PC-9 (cell line): Measurements from ENCODE around the gene EPC2. TPM values are rescaled to one million over a fixed set of nuclear protein-coding genes. Genes with fewer than 3 reads are reported as not detected.

Experiments
- BruUV-seq: library from RNA; stranded (reverse); fragments of 400-500 nt; replicated peaks from 2 replicates; lab custom pipeline; 2021; lab: Mats Ljungman, UMichigan
- CTCF ChIA-PET: fragments of 300-600 bp; sonication (Branson Sonifier 250); formaldehyde crosslinking; loops from one replicate; lab custom pipeline; 2022; ENCODE audit warnings: antibody characterized with exemption; lab: Charles Lee
- POLR2A ChIA-PET: fragments of 300-600 bp; sonication (Branson Sonifier 250); formaldehyde crosslinking; loops from one replicate; lab custom pipeline; 2022; ENCODE audit warnings: antibody characterized with exemption; ENCODE audit not compliant: unreplicated experiment; lab: Charles Lee
- DNase-seq, 2 experiments: peaks; one replicate each; pipeline versions ENCODE4 v3.0.0 to v3.0.0-alpha.2; 2015 to 2022; ENCODE audit warnings: mixed read lengths in 1 of 2
- H2AFZ ChIP-seq: fragments of 200-600 bp; sonication (generic); 2 replicates; pipeline ENCODE4 v1.8.1; 2017; ENCODE audit warnings: antibody characterized with exemption
- H3F3A ChIP-seq: fragments of 200-600 bp; sonication (generic); 2 replicates; pipeline ENCODE4 v1.8.1; 2017; ENCODE audit warnings: antibody characterized with exemption, mild to moderate bottlenecking, low read depth; ENCODE audit not compliant: insufficient read depth
- H3K27ac ChIP-seq: fragments of 200-600 bp; sonication (generic); 2 replicates; pipeline ENCODE4 v1.6.1; 2016; ENCODE audit warnings: mixed run types
- H3K27me3 ChIP-seq: fragments of 200-600 bp; sonication (generic); 2 replicates; pipeline ENCODE4 v1.6.1; 2016; ENCODE audit warnings: low read depth, mixed run types; ENCODE audit not compliant: insufficient read depth
- H3K36me3 ChIP-seq: fragments of 200-600 bp; sonication (generic); 2 replicates; pipeline ENCODE4 v1.6.1; 2016; ENCODE audit warnings: low read depth, mixed run types
- H3K4me1 ChIP-seq: fragments of 200-600 bp; sonication (generic); replicated peaks from 2 replicates; pipeline ENCODE4 v1.6.1; 2016; ENCODE audit warnings: mixed run types; ENCODE audit not compliant: insufficient read depth
- H3K4me2 ChIP-seq: fragments of 200-600 bp; sonication (generic); 2 replicates; pipeline ENCODE4 v1.6.1; 2017; ENCODE audit warnings: mixed run types
- H3K4me3 ChIP-seq: fragments of 200-600 bp; sonication (generic); 2 replicates; pipeline ENCODE4 v1.6.1; 2016; ENCODE audit warnings: mixed run types
- H3K79me2 ChIP-seq: fragments of 200-600 bp; sonication (generic); 2 replicates; pipeline ENCODE4 v1.6.1; 2017; ENCODE audit warnings: low read depth, mixed run types
- H3K9me2 ChIP-seq: fragments of 200-600 bp; sonication (generic); 2 replicates; pipeline ENCODE4 v1.8.1; 2017; ENCODE audit warnings: mild to moderate bottlenecking; ENCODE audit not compliant: insufficient read depth
- H3K9me3 ChIP-seq: fragments of 200-600 bp; sonication (generic); 2 replicates; pipeline ENCODE4 v1.8.1; 2016; ENCODE audit warnings: low read depth; ENCODE audit not compliant: insufficient read depth
- H4K20me1 ChIP-seq: fragments of 200-600 bp; sonication (generic); 2 replicates; pipeline ENCODE4 v1.8.1; 2017; ENCODE audit not compliant: insufficient read depth
- EZH2 ChIP-seq: fragments of 200-600 bp; sonication (generic); IDR thresholded peaks from 2 replicates; pipeline ENCODE4 v1.8.0; 2017; ENCODE audit warnings: antibody characterized with exemption, low read depth
- intact Hi-C: fragments of 100-400 bp; cut with micrococcal nuclease; formaldehyde crosslinking; loops from one replicate; pipeline ENCODE4 v1.10.0; 2022; ENCODE audit not compliant: unreplicated experiment
- total RNA-seq: library from RNA; stranded (reverse); gene quantifications from 2 replicates; pipeline ENCODE4 v1.2.3, GENCODE V29; 2021
- TF ChIP-seq, protein P1 (sequence below): fragments of 200-600 bp; sonication (generic); conservative IDR thresholded peaks from 2 replicates; pipeline ENCODE4 v1.6.1; 2017; ENCODE audit warnings: mixed run types, antibody characterized with exemption, mild to moderate bottlenecking, moderate library complexity

The EPC2 gene
- total RNA-seq, 1 experiment from 2014 or later: 29.8 TPM

GRCh38 chr2:148742373-148742772 is 97.8 kb downstream of the EPC2 start:
- Histone ChIP-seq H3K27ac (no peak overlapping the region), H4K20me1 (0 out of 2 replicates have a peak, but pooled peaks cover 5% of the 10 kb centered on the region), H3K9me3 (no peaks in the 10 kb centered on the region), H3K4me3 (no peak overlapping the region), H3K9me2 (no peaks in the 10 kb centered on the region), H3K4me2 (no peak overlapping the region), H2AFZ (no peak overlapping the region), H3K4me1 (no peaks in the 10 kb centered on the region), H3K79me2 (peaks cover 7% of the 10 kb centered on the region; the same call in 1 of the 2 replicates), H3F3A (no peaks in the 10 kb centered on the region), H3K27me3 (no peaks in the 10 kb centered on the region), H3K36me3 (no peaks in the 10 kb centered on the region)
- DNase-seq: no peak
- POLR2A ChIA-PET: no interaction called here
- TF ChIP-seq, protein P1, sequence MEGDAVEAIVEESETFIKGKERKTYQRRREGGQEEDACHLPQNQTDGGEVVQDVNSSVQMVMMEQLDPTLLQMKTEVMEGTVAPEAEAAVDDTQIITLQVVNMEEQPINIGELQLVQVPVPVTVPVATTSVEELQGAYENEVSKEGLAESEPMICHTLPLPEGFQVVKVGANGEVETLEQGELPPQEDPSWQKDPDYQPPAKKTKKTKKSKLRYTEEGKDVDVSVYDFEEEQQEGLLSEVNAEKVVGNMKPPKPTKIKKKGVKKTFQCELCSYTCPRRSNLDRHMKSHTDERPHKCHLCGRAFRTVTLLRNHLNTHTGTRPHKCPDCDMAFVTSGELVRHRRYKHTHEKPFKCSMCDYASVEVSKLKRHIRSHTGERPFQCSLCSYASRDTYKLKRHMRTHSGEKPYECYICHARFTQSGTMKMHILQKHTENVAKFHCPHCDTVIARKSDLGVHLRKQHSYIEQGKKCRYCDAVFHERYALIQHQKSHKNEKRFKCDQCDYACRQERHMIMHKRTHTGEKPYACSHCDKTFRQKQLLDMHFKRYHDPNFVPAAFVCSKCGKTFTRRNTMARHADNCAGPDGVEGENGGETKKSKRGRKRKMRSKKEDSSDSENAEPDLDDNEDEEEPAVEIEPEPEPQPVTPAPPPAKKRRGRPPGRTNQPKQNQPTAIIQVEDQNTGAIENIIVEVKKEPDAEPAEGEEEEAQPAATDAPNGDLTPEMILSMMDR: no peak
- TF ChIP-seq EZH2: no peak
- BruUV-seq: no TSS peak
- intact Hi-C loops: no loop called here
- CTCF ChIA-PET: no interaction called here

- Histone ChIP-seq H3K79me2 (no peaks in the 10 kb centered on the region; the same call in 1 of the 2 replicates), H3K27me3 (no peaks in the 10 kb centered on the region), H2AFZ (no peak overlapping the region), H3K36me3 (no peaks in the 10 kb centered on the region), H3K4me3 (no peak overlapping the region), H3K27ac (no peak overlapping the region), H3F3A (no peaks in the 10 kb centered on the region), H4K20me1 (0 out of 2 replicates have a peak, but pooled peaks cover 5% of the 10 kb centered on the region), H3K9me2 (no peaks in the 10 kb centered on the region), H3K9me3 (no peaks in the 10 kb centered on the region), H3K4me1 (no peaks in the 10 kb centered on the region), H3K4me2 (no peak overlapping the region)
- ChIA-PET POLR2A (no interaction called here), CTCF (no interaction called here)
- TF ChIP-seq, protein P1: no peak
- TF ChIP-seq EZH2: no peak
- no peak for DNase-seq
- intact Hi-C loops: no loop called here
- BruUV-seq: no TSS peak
These were observed 100.8 kb downstream of the EPC2 start for GRCh38 chr2:148745151-148745851.

DNA sequence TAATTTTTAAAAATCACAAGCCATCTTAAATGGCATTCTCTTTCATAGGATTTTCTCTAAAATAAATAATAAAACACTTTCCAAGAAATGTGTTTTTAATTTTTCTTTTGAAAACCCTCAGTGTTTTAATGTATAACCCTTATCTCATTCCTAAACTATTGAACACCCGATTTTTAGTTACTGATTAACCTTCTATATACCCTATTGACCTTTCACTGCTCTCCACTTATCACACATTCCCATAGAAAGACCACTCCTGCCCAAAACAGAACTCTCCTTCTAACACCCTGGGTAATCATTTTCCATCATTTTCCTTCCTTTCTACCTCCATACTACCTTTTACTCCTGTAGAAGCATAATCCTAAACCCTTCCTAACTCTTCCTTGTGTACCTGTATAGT is 102.4 kb downstream of the EPC2 start:
- Histone ChIP-seq H3K9me2 (no peaks in the 10 kb centered on the region), H2AFZ (no peak overlapping the region), H3K9me3 (no peaks in the 10 kb centered on the region), H3K27ac (no peak overlapping the region), H3K4me2 (no peak overlapping the region), H3K4me3 (no peak overlapping the region), H3F3A (no peaks in the 10 kb centered on the region), H3K36me3 (no peaks in the 10 kb centered on the region), H3K27me3 (no peaks in the 10 kb centered on the region), H3K79me2 (no peaks in the 10 kb centered on the region; the same call in 1 of the 2 replicates), H3K4me1 (no peaks in the 10 kb centered on the region), H4K20me1 (peaks cover 2% of the 10 kb centered on the region; the same call in 1 of the 2 replicates)
- CTCF ChIA-PET: no interaction called here
- no peak for TF ChIP-seq EZH2
- TF ChIP-seq, protein P1: no peak
- no peak for DNase-seq
- BruUV-seq: no TSS peak
- POLR2A ChIA-PET: no interaction called here
- intact Hi-C loops: no loop called here
